HG03575 (cell line): ENCODE measurements around the gene PRR23C.
"Not testable (repeated sequence)": the region's sequence is repeated elsewhere in the genome, so short reads cannot be mapped to it uniquely, and the experiment has no call there.

Experiments used
- ATAC-seq: cut with Tn5 transposase; IDR thresholded peaks from one replicate; pipeline ENCODE4 v1.9.1; 2021; ENCODE audit not compliant: unreplicated experiment, insufficient number of reproducible peaks, low FRiP score; ENCODE audit errors: extremely low read depth

The PRR23C gene

GRCh38 chr3:139044366-139045210 is at the start of gene PRR23C:
PRR23C (minus strand) TSS chr3:139044892; CDS start chr3:139044620, 272 bp downstream.
- no peak for ATAC-seq

DNA sequence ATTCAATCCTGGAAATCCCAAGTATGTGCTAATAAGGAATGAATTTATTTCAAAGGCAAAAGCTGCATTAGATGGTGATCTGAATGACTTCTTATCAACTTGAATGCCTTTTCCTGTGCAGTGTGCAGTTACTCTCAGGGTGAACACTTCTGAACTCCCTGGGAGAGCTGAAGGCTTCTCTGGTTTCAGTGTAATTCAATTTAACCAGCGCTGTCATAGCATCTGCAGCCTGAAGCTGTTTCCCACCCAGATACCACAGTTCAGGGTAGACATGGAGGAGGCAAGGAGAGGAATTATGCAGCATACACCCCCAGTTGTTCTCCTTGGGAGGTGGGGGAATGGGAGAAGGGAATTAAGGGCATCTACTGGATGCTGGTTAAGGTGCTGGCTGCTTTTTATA is 49.1 kb upstream of the PRR23C start:
- no peak for ATAC-seq

GRCh38 chr3:139088462-139089324 is 44.0 kb upstream of the PRR23C start:
- ATAC-seq = no peak

DNA sequence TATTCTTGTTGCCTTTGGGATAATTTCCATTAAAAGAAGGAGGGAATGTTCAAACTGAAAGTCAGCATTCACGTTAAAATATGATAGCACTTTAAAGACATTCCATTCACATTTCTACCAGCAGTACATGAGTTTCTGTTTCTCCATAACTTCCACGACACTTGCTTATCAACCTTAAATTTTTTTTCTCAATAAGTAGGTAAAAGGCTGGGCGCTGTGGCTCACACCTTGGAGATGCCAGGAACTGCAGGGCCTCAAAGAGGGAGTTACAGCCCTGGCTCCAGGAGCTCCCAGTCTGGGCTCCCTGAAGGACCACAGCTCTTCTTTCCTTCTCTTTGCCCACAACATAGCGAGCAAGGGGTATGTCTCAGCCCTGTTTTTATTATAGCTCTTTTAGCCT is 42.9 kb upstream of the PRR23C start:
- ATAC-seq = no peak

DNA sequence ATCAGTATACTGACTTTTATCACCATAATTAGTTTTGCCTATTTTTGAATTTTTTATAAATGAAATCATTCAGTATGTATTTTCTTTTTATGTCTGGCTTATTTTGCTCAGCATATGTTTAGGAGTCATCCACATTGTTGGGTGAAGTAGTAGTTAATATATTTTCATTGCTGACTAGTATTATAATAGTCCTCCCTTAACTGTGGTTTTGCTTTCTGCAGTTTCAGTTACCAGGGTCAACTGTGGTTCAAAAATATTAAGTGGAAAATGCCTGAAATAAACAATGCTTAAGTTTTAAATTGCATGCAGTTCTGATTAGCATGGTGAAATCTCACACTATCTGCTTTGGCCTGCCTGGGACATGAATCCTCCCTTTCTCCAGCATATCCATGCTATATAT is 39.5 kb upstream of the PRR23C start:
- no peak for ATAC-seq

- ATAC-seq = no peak
Observed at GRCh38 chr3:139074565-139075115, 29.9 kb upstream of the PRR23C start.

- no peak for ATAC-seq
Observed at GRCh38 chr3:139062918-139063317, 18.2 kb upstream of the PRR23C start.

DNA sequence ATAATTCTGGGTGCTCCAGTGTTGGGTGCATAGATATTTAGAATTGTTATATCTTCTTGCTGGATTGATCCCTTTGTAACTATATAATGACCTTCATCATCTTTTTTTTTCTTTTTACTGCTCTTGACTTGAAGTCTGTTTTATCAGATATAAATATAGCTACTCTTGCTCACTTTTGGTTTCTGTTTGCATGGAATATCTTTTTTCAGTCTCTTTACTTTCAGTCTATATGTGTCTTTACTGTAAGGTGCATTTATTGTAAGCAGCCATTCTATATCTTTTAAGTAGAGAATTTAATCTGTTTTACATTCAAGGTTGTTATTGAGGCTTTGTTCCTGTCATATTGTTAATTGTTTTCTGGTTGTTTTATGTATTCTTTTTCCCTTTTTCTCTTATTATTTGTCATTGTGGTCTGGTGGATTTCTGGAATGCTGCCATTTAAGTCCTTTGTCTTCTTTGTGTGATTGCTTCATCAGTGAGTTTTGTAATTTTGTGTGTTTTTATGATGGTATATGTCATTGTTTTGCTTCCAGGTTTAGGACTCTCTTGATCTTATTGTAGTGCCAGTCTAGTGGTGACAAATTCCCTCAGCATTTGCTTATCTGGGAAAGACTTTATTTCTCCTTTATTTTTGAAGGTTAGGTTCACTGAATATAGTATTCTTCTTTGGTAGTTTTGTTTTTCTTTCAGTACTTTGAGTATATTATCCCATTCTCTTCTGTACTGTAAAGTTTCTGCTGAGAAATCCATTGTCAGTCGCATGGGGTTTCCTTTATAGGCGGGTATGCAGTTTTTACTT is 8.3 kb upstream of the PRR23C start:
- ATAC-seq = no peak

- ATAC-seq = no peak
Observed at GRCh38 chr3:139043554-139044365, 932 bp downstream of the PRR23C start.

- ATAC-seq = no peak
Observed at GRCh38 chr3:139037478-139037877, 7.2 kb downstream of the PRR23C start.

DNA sequence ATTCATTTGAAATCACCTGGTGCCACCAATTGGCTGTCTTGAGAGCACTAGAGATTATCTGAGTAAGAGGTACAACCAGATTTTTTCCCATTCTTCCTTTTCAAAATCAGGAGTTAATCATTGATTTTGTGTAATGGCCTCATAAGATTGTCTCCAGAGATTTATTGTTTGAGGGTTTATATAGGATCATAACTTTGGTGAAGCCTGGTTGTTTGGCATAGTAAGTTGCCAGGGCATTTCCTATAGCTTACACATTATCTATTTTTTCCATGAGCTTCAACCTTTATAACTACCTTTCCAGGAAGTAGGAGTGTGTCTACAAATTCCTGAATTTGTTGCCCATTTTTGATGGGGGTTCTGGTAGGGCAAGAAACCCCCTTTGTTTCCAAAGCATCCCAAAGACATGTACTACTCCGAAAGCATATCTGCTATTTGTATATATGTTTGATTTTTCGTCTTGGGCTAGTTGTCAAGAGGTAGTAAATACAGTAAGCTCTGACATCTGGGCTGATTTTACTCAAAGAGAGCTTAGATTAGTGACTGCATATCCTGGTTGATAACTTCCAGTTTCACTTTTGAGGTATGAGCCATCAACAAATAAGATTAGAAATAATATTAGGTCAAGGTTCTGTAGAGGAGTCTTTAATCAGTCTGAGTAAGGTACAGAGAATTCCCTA is 12.2 kb downstream of the PRR23C start:
- no peak for ATAC-seq

DNA sequence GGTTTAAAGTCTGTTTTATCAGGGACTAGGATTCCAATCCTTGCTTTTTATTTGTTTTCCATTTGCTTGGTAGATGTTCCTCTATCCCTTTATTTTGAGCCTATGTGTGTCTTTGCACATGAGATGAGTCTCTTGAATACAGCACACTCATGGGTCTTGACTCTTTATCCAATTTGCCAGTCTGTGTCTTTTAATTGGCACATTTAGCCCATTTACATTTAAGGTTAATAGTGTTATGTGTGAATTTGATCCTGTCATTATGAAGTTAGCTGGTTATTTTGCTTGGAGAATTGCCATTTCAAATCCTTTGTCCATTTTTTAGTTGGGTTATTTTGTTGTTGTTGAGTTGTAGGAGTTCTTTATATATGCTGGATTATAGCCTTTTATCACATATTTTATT is 14.1 kb downstream of the PRR23C start:
- ATAC-seq = not testable (repeated sequence)

DNA sequence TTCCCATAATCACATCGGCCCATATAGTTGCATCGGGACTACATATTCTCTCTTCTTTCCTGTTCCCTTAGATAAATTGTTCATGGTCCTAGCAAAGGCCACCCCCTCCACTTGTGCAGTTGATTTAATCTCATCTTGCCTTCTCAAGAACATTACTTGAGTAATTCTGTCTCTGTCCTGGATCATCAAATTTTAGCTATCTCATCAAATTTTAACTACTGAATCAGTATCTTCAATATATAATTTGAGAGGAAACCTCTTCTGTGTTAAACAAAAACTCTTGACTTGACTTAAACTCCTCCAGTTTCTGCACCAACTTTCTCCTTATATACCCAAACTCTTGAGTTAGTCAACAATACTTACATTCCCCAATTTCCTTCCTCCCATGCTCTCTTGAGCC is 19.7 kb downstream of the PRR23C start:
- no peak for ATAC-seq

GRCh38 chr3:139020868-139021234 is 23.8 kb downstream of the PRR23C start, which contains the start of gene PRR23B:
PRR23B (minus strand) TSS chr3:139020926; CDS start chr3:139020661, 265 bp downstream.
- no peak for ATAC-seq

DNA sequence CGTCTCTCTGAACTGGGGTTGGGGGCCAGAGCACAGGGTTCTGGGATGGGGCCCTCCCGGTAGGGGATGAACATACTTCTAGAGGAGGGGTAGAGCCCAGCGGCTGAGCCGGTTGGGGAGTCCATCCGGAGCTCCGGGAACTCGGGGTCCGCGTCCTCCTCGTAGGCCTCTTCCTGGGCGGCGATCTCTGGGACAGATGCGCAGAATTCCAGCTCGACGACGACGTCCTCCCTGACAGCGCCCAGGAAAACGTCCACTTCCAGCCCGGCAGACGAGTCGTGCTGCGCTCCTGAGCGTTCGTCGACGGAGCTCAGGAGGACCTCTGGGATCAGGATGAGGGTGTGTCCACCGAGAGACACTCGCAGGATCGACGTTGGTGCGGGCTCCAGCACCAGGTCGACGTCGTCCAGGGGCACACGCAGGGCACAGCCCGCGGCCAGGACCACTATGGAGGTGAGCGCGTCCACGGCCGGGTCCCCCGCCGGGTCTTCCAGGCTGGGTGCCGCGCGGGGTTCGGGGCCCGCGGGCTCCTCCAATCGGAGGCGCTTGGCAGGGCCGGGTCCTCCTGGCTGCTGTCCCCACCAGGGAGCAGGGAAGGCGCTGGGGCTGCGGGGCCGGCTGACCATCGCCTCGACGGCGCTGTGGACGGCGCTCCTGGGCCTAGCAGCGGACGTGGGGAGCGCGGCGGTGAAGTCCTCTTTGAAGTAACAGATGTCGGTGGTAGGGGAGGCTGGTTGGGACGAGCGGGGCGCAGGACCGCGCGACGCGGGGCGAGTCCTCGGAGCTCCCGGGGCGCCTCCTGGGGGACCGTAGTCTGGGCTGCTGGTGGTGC is 24.4 kb downstream of the PRR23C start:
- no peak for ATAC-seq

- no peak for ATAC-seq
Observed at GRCh38 chr3:139016430-139017048, 28.2 kb downstream of the PRR23C start.
